Prostate gland (tissue), 2 donors: ENCODE measurements around the gene CSMD2. TPM values are rescaled to one million over a fixed set of nuclear protein-coding genes. Genes with fewer than 3 reads are reported as not detected.

Experiments
- DNase-seq: peaks from one replicate; pipeline ENCODE4 v3.0.0-alpha.2; 2019; ENCODE audit warnings: low spot score
- H3K27ac ChIP-seq, 2 donors: fragments of 200-600 bp; sonication (generic); 2 replicates each; pipeline ENCODE4 v1.5.1; 2017 to 2019
- H3K27me3 ChIP-seq: fragments of 200-600 bp; sonication (generic); replicated peaks from 2 replicates; pipeline ENCODE4 v1.5.1; 2019; ENCODE audit not compliant: insufficient read depth
- H3K36me3 ChIP-seq, 2 donors: fragments of 200-600 bp; sonication (generic); 1 replicate in 1 of 2; 2 replicates in 1 of 2; pipeline versions ENCODE4 v1.5.1 to v1.8.1; 2017 to 2019
- H3K4me1 ChIP-seq: fragments of 200-600 bp; sonication (generic); replicated peaks from 2 replicates; pipeline ENCODE4 v1.5.1; 2019
- H3K4me3 ChIP-seq, 2 donors: fragments of 200-600 bp; sonication (generic); 2 replicates each; pipeline ENCODE4 v1.5.1; 2017 to 2019
- H3K9me3 ChIP-seq: fragments of 200-600 bp; sonication (generic); 2 replicates; pipeline ENCODE4 v1.5.1; 2017
- CTCF ChIP-seq, 4 experiments: fragments of 200-600 bp in 2 of 4; fragments of 450-650 bp in 2 of 4; sonication (generic) in 2 of 4; IDR thresholded peaks; 1 replicate in 3 of 4; 2 replicates in 1 of 4; pipeline ENCODE4 v1.5.1; 2016 to 2019; ENCODE audit warnings: antibody characterized with exemption in 4 of 4, mild to moderate bottlenecking in 2 of 4, moderate library complexity in 2 of 4
- POLR2A ChIP-seq: fragments of 450-650 bp; IDR thresholded peaks from one replicate; pipeline ENCODE4 v1.6.1; 2016; ENCODE audit warnings: antibody characterized with exemption, mild to moderate bottlenecking
- POLR2AphosphoS5 ChIP-seq: sonication (generic); formaldehyde crosslinking; IDR thresholded peaks from one replicate; pipeline ENCODE4 v1.6.1; 2017; ENCODE audit warnings: antibody characterized with exemption
- WGBS: methylation state at CpG from one replicate; pipeline ENCODE4 v1.1.5; 2018; 5-methylcytosine and 5-hydroxymethylcytosine counted together
- intact Hi-C: fragments of 100-400 bp; cut with DNase I; formaldehyde crosslinking; loops from one replicate; pipeline ENCODE4 v1.14.2; 2022
- total RNA-seq, 2 donors: library from RNA; depleted of rRNA; stranded (reverse); fragments of >200 nt; gene quantifications; one replicate each; pipeline ENCODE4 v1.1.0, GENCODE V29; 2016

The CSMD2 gene
- total RNA-seq, 2 donors from 2014 or later: 0.14 to 5.5 TPM

DNA sequence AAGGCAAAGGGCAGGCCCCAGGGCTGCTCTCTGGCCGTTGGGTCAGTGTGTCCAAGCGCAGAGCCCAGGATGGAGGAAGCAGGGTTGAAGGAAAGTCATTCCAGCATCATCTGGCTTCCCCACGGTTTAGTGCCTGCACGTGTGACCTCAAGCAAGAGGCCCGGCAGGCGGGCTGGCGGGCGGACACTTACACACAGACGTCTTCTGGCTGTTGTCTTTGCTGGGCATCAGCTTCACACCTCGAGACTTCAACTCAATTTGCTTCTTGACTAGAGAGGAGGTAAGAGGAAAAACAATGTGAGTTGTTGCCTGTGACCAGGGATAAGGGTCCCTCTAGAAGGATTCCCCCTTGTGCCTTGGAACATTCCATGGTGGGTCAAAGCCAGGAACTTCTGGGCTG, 339.5 kb downstream of the CSMD2 start:
- Histone ChIP-seq H3K36me3 (no peaks in the 10 kb centered on the region), H3K9me3 (no peaks in the 10 kb centered on the region), H3K27ac (no peak overlapping the region), H3K27me3 (no peaks in the 10 kb centered on the region), H3K4me3 (no peak overlapping the region), H3K4me1 (no peaks in the 10 kb centered on the region)
- TF ChIP-seq CTCF (IDR thresholded peaks at IDR 0.05) (no peak), POLR2A (no peak), POLR2AphosphoS5 (no peak)
- no peak for DNase-seq
- WGBS: 69% methylated on average over 9 of the region's 10 CpGs
- intact Hi-C loops: no loop called here

DNA sequence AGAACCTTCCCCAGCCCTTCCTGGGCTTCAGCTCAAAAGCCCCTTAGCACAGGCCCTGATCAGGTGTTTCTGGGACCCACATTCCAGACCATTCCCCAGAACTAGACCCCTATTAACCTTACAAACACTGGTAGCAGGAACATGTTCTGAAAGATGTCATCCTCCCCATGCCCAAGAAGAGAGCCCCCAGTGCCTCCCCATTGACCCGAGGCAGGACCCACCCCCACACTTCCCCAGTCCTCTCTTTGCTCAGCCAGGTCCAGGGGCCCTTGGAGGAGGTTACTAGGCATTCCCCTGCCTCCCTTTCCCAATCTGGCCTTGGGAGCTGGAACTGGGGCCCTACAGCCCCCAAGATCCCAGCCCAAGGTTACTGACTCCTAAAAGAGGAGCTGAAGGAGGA, 340.1 kb downstream of the CSMD2 start:
- no peaks in the 10 kb centered on the region for H3K4me1 ChIP-seq
- H3K27ac ChIP-seq: no peak overlapping the region
- TF ChIP-seq POLR2AphosphoS5 (no peak), CTCF (IDR thresholded peaks at IDR 0.05) (no peak), POLR2A (no peak)
- H3K36me3 ChIP-seq: no peaks in the 10 kb centered on the region
- no peaks in the 10 kb centered on the region for H3K9me3 ChIP-seq
- intact Hi-C loops: no loop called here
- no peaks in the 10 kb centered on the region for H3K27me3 ChIP-seq
- DNase-seq: no peak
- 77% methylated on average over 1 of the region's 1 CpG for WGBS
- no peak overlapping the region for H3K4me3 ChIP-seq

GRCh38 chr1:33824321-33824720, 340.7 kb downstream of the CSMD2 start:
- intact Hi-C loops: no loop called here
- Histone ChIP-seq H3K4me3 (no peak overlapping the region), H3K27me3 (no peaks in the 10 kb centered on the region), H3K36me3 (no peaks in the 10 kb centered on the region), H3K9me3 (no peaks in the 10 kb centered on the region), H3K27ac (no peak overlapping the region), H3K4me1 (no peaks in the 10 kb centered on the region)
- TF ChIP-seq POLR2AphosphoS5 (no peak), POLR2A (no peak), CTCF (IDR thresholded peaks at IDR 0.05) (no peak)
- WGBS: 87% methylated on average over 6 of the region's 6 CpGs
- no peak for DNase-seq

- Histone ChIP-seq H3K27me3 (no peaks in the 10 kb centered on the region), H3K27ac (no peak overlapping the region), H3K36me3 (no peaks in the 10 kb centered on the region), H3K4me3 (no peak overlapping the region), H3K4me1 (no peaks in the 10 kb centered on the region), H3K9me3 (no peaks in the 10 kb centered on the region)
- DNase-seq: no peak
- TF ChIP-seq POLR2A (no peak), CTCF (IDR thresholded peaks at IDR 0.05) (no peak), POLR2AphosphoS5 (no peak)
- intact Hi-C loops: no loop called here
- WGBS: 91% methylated on average over 1 of the region's 1 CpG
Observed at GRCh38 chr1:33823830-33824229, 341.2 kb downstream of the CSMD2 start.

GRCh38 chr1:33823401-33823800, 341.6 kb downstream of the CSMD2 start:
- no peak overlapping the region for H3K27ac ChIP-seq
- 100% methylated on average over 2 of the region's 2 CpGs for WGBS
- DNase-seq: no peak

More at GRCh38 chr1:33823401-33823800, 341.6 kb downstream of the CSMD2 start:
- no peaks in the 10 kb centered on the region for H3K4me1 ChIP-seq
- intact Hi-C loops: no loop called here
- H3K9me3 ChIP-seq: no peaks in the 10 kb centered on the region
- H3K27me3 ChIP-seq: no peaks in the 10 kb centered on the region
- no peak for TF ChIP-seq CTCF (IDR thresholded peaks at IDR 0.05)
- no peak for TF ChIP-seq POLR2AphosphoS5
- no peak for TF ChIP-seq POLR2A
- no peaks in the 10 kb centered on the region for H3K36me3 ChIP-seq
- H3K4me3 ChIP-seq: no peak overlapping the region
